Neuronal stem cell (in vitro differentiated cells): ENCODE results near the gene CD244.

ENCODE experiments used
- DNase-seq: peaks from one replicate; pipeline ENCODE4 v3.0.0-alpha.2; 2013; ENCODE audit warnings: low spot score
- H2AFZ ChIP-seq: one replicate; pipeline ENCODE4 v1.6.1; 2013; ENCODE audit warnings: mild to moderate bottlenecking, low read length, inconsistent platforms
- H2AK5ac ChIP-seq: 2 replicates; pipeline ENCODE4 v1.6.1; 2013; ENCODE audit warnings: low read depth, mild to moderate bottlenecking, inconsistent platforms, low read length, moderate library complexity, mixed read lengths
- H2BK120ac ChIP-seq: 2 replicates; pipeline ENCODE4 v1.6.1; 2013; ENCODE audit warnings: low read depth, mild to moderate bottlenecking, inconsistent platforms, low read length, moderate library complexity, mixed read lengths
- H2BK12ac ChIP-seq: one replicate; pipeline ENCODE4 v1.6.1; 2013; ENCODE audit warnings: low read length, inconsistent platforms
- H2BK15ac ChIP-seq: 2 replicates; pipeline ENCODE4 v1.6.1; 2013; ENCODE audit warnings: mild to moderate bottlenecking, low read length, inconsistent platforms, mixed read lengths
- H2BK5ac ChIP-seq: one replicate; pipeline ENCODE4 v1.6.1; 2013; ENCODE audit warnings: inconsistent platforms, mild to moderate bottlenecking, low read length, moderate library complexity
- H3K14ac ChIP-seq: one replicate; pipeline ENCODE4 v1.6.1; 2013; ENCODE audit warnings: low read length, inconsistent platforms
- H3K18ac ChIP-seq: 2 replicates; pipeline ENCODE4 v1.6.1; 2013; ENCODE audit warnings: low read length, inconsistent platforms
- H3K23ac ChIP-seq: 2 replicates; pipeline ENCODE4 v1.6.1; 2013; ENCODE audit warnings: low read depth, mild to moderate bottlenecking, mixed read lengths, low read length, inconsistent platforms; ENCODE audit not compliant: poor library complexity
- H3K27ac ChIP-seq: replicated peaks from 3 replicates; pipeline ENCODE4 v1.5.1; 2013; ENCODE audit warnings: low read length, inconsistent platforms
- H3K27me3 ChIP-seq, 3 experiments: 2 replicates each; pipeline ENCODE4 v1.6.1; 2013; ENCODE audit warnings: low read length in 3 of 3, mild to moderate bottlenecking in 2 of 3, inconsistent platforms in 1 of 3, low read depth in 1 of 3, mixed read lengths in 1 of 3, moderate library complexity in 1 of 3; ENCODE audit not compliant: control insufficient read depth in 3 of 3, insufficient read depth in 3 of 3
- H3K36me3 ChIP-seq, 2 donors: replicated peaks in 1 of 2; 2 replicates each; pipeline ENCODE4 v1.6.1; 2013; ENCODE audit warnings: low read length in 2 of 2; ENCODE audit not compliant: control insufficient read depth in 2 of 2, insufficient read depth in 2 of 2
- H3K4ac ChIP-seq: 2 replicates; pipeline ENCODE4 v1.6.1; 2013; ENCODE audit warnings: inconsistent platforms, mild to moderate bottlenecking, low read length, moderate library complexity
- H3K4me1 ChIP-seq, 2 donors: 1 replicate in 1 of 2; 2 replicates in 1 of 2; pipeline ENCODE4 v1.6.1; 2013; ENCODE audit warnings: low read length in 2 of 2, low read depth in 1 of 2; ENCODE audit not compliant: control insufficient read depth in 2 of 2, insufficient read depth in 1 of 2
- H3K4me2 ChIP-seq: one replicate; pipeline ENCODE4 v1.6.1; 2013; ENCODE audit warnings: mild to moderate bottlenecking, low read length, inconsistent platforms; ENCODE audit not compliant: insufficient read depth, poor library complexity, severe bottlenecking
- H3K4me3 ChIP-seq, 2 donors: 2 replicates each; pipeline ENCODE4 v1.5.1; 2013; ENCODE audit warnings: low read length in 2 of 2, mild to moderate bottlenecking in 2 of 2, inconsistent platforms in 1 of 2, moderate library complexity in 1 of 2
- H3K79me1 ChIP-seq: one replicate; pipeline ENCODE4 v1.6.1; 2013; ENCODE audit warnings: low read depth, mild to moderate bottlenecking, inconsistent platforms, low read length, moderate library complexity
- H3K9ac ChIP-seq: one replicate; pipeline ENCODE4 v1.6.1; 2013; ENCODE audit warnings: mild to moderate bottlenecking, low read depth, low read length, inconsistent platforms; ENCODE audit not compliant: poor library complexity
- H3K9me3 ChIP-seq, 2 donors: replicated peaks in 1 of 2; 2 replicates each; pipeline versions ENCODE3 to v1.6.1; 2013; ENCODE audit warnings: low read length in 2 of 2, mild to moderate bottlenecking in 2 of 2, inconsistent platforms in 1 of 2, low read depth in 1 of 2, mixed read lengths in 1 of 2, moderate library complexity in 1 of 2; ENCODE audit not compliant: control insufficient read depth in 2 of 2, insufficient read depth in 1 of 2
- H4K8ac ChIP-seq: one replicate; pipeline ENCODE4 v1.6.1; 2013; ENCODE audit warnings: low read depth, mild to moderate bottlenecking, inconsistent platforms, low read length, moderate library complexity
- H4K91ac ChIP-seq: one replicate; pipeline ENCODE4 v1.6.1; 2013; ENCODE audit warnings: low read length, low read depth, mild to moderate bottlenecking, inconsistent platforms; ENCODE audit not compliant: poor library complexity
- WGBS, 2 donors: extraction: QIAGEN DNeasy Blood & Tissue Kit; methylation state at CpG; one replicate each; pipeline ENCODE4 v1.1.7; 2013; ENCODE audit warnings: missing lambda C conversion rate in 2 of 2, mixed read lengths in 1 of 2; ENCODE audit not compliant: insufficient read length in 2 of 2, insufficient replicate concordance in 1 of 2; ENCODE audit errors: extremely low coverage in 2 of 2; 5-methylcytosine and 5-hydroxymethylcytosine counted together

CD244 gene

GRCh38 chr1:160781186-160781766, 81.4 kb downstream of the CD244 start:
- no CpG with 5 or more reads among the region's 8 CpGs for WGBS, 2 donors
- Histone ChIP-seq H3K27ac (no peak overlapping the region), H3K23ac (no peak overlapping the region), H2AK5ac (no peak overlapping the region), H3K27me3 (no peaks in the 10 kb centered on the region), H2AFZ (no peak overlapping the region), H3K9ac (no peak overlapping the region), H4K8ac (no peak overlapping the region), H4K91ac (no peak overlapping the region), H3K79me1 (no peaks in the 10 kb centered on the region), H3K4ac (no peak overlapping the region), H3K36me3 (no peaks in the 10 kb centered on the region), H3K4me2 (no peak overlapping the region), H3K18ac (no peak overlapping the region), H3K9me3 (no peaks in the 10 kb centered on the region), H2BK12ac (no peak overlapping the region), H2BK5ac (no peak overlapping the region), H3K14ac (no peak overlapping the region), H2BK15ac (no peak overlapping the region), H2BK120ac (no peak overlapping the region), H3K4me1 (peaks cover 0 to 1% of the 10 kb centered on the region in 2 donors), H3K4me3 (no peak overlapping the region)
- DNase-seq: no peak

- Histone ChIP-seq H3K18ac (no peak overlapping the region), H2AK5ac (no peak overlapping the region), H2BK12ac (no peak overlapping the region), H3K79me1 (no peaks in the 10 kb centered on the region), H2BK5ac (no peak overlapping the region), H3K9me3 (no peaks in the 10 kb centered on the region), H4K8ac (no peak overlapping the region), H3K36me3 (no peaks in the 10 kb centered on the region), H3K4ac (no peak overlapping the region), H3K14ac (no peak overlapping the region), H3K27ac (no peak overlapping the region), H2BK15ac (no peak overlapping the region), H4K91ac (no peak overlapping the region), H3K4me3 (no peak overlapping the region), H2AFZ (no peak overlapping the region), H2BK120ac (no peak overlapping the region), H3K9ac (no peak overlapping the region), H3K23ac (no peak overlapping the region), H3K4me2 (no peak overlapping the region), H3K27me3 (no peaks in the 10 kb centered on the region), H3K4me1 (peaks cover 0 to 1% of the 10 kb centered on the region in 2 donors)
- no peak for DNase-seq
- no CpG with 5 or more reads among the region's 2 CpGs for WGBS, 2 donors
Observed at GRCh38 chr1:160780398-160780755, 82.3 kb downstream of the CD244 start.
